ENCODE data around the gene DIAPH3.

DIAPH3 gene

GRCh38 chr13:59950266-59950665, 213.5 kb downstream of the DIAPH3 start:
- H3K4me3 ChIP-seq (ENCODE audit: low read depth, low read length), result no peak overlapping the region
- TF ChIP-seq, protein P1, sequence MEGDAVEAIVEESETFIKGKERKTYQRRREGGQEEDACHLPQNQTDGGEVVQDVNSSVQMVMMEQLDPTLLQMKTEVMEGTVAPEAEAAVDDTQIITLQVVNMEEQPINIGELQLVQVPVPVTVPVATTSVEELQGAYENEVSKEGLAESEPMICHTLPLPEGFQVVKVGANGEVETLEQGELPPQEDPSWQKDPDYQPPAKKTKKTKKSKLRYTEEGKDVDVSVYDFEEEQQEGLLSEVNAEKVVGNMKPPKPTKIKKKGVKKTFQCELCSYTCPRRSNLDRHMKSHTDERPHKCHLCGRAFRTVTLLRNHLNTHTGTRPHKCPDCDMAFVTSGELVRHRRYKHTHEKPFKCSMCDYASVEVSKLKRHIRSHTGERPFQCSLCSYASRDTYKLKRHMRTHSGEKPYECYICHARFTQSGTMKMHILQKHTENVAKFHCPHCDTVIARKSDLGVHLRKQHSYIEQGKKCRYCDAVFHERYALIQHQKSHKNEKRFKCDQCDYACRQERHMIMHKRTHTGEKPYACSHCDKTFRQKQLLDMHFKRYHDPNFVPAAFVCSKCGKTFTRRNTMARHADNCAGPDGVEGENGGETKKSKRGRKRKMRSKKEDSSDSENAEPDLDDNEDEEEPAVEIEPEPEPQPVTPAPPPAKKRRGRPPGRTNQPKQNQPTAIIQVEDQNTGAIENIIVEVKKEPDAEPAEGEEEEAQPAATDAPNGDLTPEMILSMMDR (IDR thresholded peaks at IDR 0.05; ENCODE audit: low read depth, low read length), result no peak
- peak; percentile 37 for DNase-seq (ENCODE audit: low read depth, low spot score)
- in situ Hi-C loops (cut with HindIII; ENCODE audit: low sequenced_read_pairs), result no loop called here

GRCh38 chr13:59948686-59949085, 215.0 kb downstream of the DIAPH3 start:
- no peak for DNase-seq (ENCODE audit: low read depth, low spot score)
- in situ Hi-C loops (cut with HindIII; ENCODE audit: low sequenced_read_pairs), result no loop called here
- no peak overlapping the region for H3K4me3 ChIP-seq (ENCODE audit: low read depth, low read length)
- TF ChIP-seq, protein P1 (IDR thresholded peaks at IDR 0.05; ENCODE audit: low read depth, low read length), result no peak

DNA sequence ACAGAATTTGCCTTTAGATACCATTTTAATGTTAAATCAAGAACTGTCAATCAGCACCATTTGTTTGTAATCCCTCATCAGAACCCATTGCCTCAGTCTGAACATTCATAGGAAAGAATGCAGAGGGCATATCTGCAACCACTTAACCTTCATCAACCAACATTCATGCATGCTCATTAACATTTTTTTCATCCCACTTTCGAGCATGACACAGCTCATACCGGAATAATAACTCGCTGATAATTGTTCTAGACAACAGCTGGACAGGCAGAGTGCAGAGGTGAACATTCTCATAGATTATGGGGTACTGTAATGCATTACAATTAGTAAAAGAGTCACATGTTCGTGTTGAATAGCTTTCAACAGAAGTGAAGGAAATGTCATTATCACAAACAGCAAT, 216.8 kb downstream of the DIAPH3 start:
- in situ Hi-C loops (cut with HindIII; ENCODE audit: low sequenced_read_pairs), result no loop called here
- no peak overlapping the region for H3K4me3 ChIP-seq (ENCODE audit: low read depth, low read length)
- TF ChIP-seq, protein P1 (IDR thresholded peaks at IDR 0.05; ENCODE audit: low read depth, low read length), result no peak
- peak; percentile 7 for DNase-seq (ENCODE audit: low read depth, low spot score)

GRCh38 chr13:59931621-59932020, 232.1 kb downstream of the DIAPH3 start:
- no peak overlapping the region for H3K4me3 ChIP-seq (ENCODE audit: low read depth, low read length)
- in situ Hi-C loops (cut with HindIII; ENCODE audit: low sequenced_read_pairs), result no loop called here
- TF ChIP-seq, protein P1 (IDR thresholded peaks at IDR 0.05; ENCODE audit: low read depth, low read length), result no peak
- DNase-seq (ENCODE audit: low read depth, low spot score), result no peak

GRCh38 chr13:59924256-59924655, 239.5 kb downstream of the DIAPH3 start:
- DNase-seq (ENCODE audit: low read depth, low spot score), result no peak
- no peak overlapping the region for H3K4me3 ChIP-seq (ENCODE audit: low read depth, low read length)
- in situ Hi-C loops (cut with HindIII; ENCODE audit: low sequenced_read_pairs), result no loop called here
- TF ChIP-seq, protein P1 (IDR thresholded peaks at IDR 0.05; ENCODE audit: low read depth, low read length), result no peak

DNA sequence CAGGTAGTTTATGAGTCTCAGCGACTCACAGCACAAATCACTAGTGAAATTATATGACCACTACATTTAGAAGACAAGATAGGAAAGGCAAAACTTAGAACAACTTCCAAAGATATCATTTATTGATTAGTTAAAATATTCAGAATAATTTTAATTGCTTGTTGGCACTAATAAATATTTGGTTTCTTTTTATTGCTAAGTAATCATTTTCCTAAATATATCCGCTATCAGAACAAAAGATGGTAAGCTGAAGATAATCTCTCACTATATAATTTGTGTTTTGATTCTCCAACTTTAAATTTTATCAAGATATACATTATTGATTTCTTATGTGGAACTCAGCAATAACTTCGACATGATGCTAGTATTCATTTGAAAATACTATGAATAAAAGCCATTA, 248.5 kb downstream of the DIAPH3 start:
- TF ChIP-seq, protein P1 (IDR thresholded peaks at IDR 0.05; ENCODE audit: low read depth, low read length), result no peak
- in situ Hi-C loops (cut with HindIII; ENCODE audit: low sequenced_read_pairs), result no loop called here
- no peak for DNase-seq (ENCODE audit: low read depth, low spot score)
- no peak overlapping the region for H3K4me3 ChIP-seq (ENCODE audit: low read depth, low read length)

DNA sequence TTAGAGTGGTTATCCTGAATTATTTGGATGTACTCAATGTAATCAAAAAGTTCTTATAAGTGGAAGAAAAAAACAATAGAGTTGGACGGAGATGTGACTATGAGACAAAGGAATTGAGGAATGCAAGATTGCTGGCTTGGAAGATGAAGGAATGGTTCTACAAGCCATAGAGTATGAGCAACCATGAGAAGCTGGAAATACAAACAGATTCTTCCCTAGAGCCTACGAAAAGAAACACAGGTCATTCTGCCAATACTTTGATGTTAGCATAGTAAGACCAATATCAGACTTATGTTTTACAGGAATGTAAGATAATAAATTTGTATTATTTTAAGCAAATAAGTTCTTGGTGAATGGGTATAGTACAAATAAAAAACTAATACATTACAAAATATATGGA, 249.2 kb downstream of the DIAPH3 start:
- in situ Hi-C loops (cut with HindIII; ENCODE audit: low sequenced_read_pairs), result no loop called here
- peak; percentile 52 for DNase-seq (ENCODE audit: low read depth, low spot score)
- no peak overlapping the region for H3K4me3 ChIP-seq (ENCODE audit: low read depth, low read length)
- TF ChIP-seq, protein P1 (IDR thresholded peaks at IDR 0.05; ENCODE audit: low read depth, low read length), result no peak
